HG02798 (cell line): ENCODE results near the gene SOAT1.
"Not testable (repeated sequence)": the region's sequence is repeated elsewhere in the genome, so short reads cannot be mapped to it uniquely, and the experiment has no call there.

ENCODE experiments used
- ATAC-seq: cut with Tn5 transposase; IDR thresholded peaks from one replicate; pipeline ENCODE4 v1.9.1; 2021; ENCODE audit warnings: mild to moderate bottlenecking; ENCODE audit not compliant: unreplicated experiment, poor library complexity

SOAT1 gene

GRCh38 chr1:179293340-179294327 is at the start of gene SOAT1:
SOAT1 (plus strand) TSS chr1:179293797; CDS start chr1:179302685, 8,888 bp downstream.
- ATAC-seq: peak; percentile 97

- peak; percentile 61 for ATAC-seq
Observed at GRCh38 chr1:179245426-179245825, 48.2 kb upstream of the SOAT1 start.

- ATAC-seq: no peak
Observed at GRCh38 chr1:179247923-179248322, 45.7 kb upstream of the SOAT1 start.

- ATAC-seq: no peak
Observed at GRCh38 chr1:179251675-179252074, 41.9 kb upstream of the SOAT1 start.

GRCh38 chr1:179252606-179253005 is 41.0 kb upstream of the SOAT1 start:
- peak; percentile 40 for ATAC-seq

GRCh38 chr1:179253286-179253972 is 40.2 kb upstream of the SOAT1 start:
- no peak for ATAC-seq

- ATAC-seq: no peak
Observed at GRCh38 chr1:179262183-179262582, 31.4 kb upstream of the SOAT1 start.

- no peak for ATAC-seq
Observed at GRCh38 chr1:179263121-179263520, 30.5 kb upstream of the SOAT1 start.

- ATAC-seq: no peak
Observed at GRCh38 chr1:179264507-179264906, 29.1 kb upstream of the SOAT1 start.

GRCh38 chr1:179269071-179269470 is 24.5 kb upstream of the SOAT1 start:
- no peak for ATAC-seq

- not testable (repeated sequence) for ATAC-seq
Observed at GRCh38 chr1:179274424-179274823, 19.2 kb upstream of the SOAT1 start.

- no peak for ATAC-seq
Observed at GRCh38 chr1:179278920-179279319, 14.7 kb upstream of the SOAT1 start.

GRCh38 chr1:179283992-179284391 is 9.6 kb upstream of the SOAT1 start:
- ATAC-seq: no peak

GRCh38 chr1:179287946-179288345 is 5.7 kb upstream of the SOAT1 start:
- ATAC-seq: no peak

- no peak for ATAC-seq
Observed at GRCh38 chr1:179288977-179289376, 4.6 kb upstream of the SOAT1 start.

GRCh38 chr1:179295164-179295755 is 1.7 kb downstream of the SOAT1 start:
- no peak for ATAC-seq

- no peak for ATAC-seq
Observed at GRCh38 chr1:179296356-179297104, 2.9 kb downstream of the SOAT1 start.

GRCh38 chr1:179297105-179297378 is 3.4 kb downstream of the SOAT1 start:
- no peak for ATAC-seq

- peak; percentile 84 for ATAC-seq
Observed at GRCh38 chr1:179298952-179299351, 5.4 kb downstream of the SOAT1 start.

- ATAC-seq: no peak
Observed at GRCh38 chr1:179300112-179300511, 6.5 kb downstream of the SOAT1 start.
